OCI-LY7 (cell line): ENCODE measurements around the gene DNAAF8. TPM values are rescaled to one million over a fixed set of nuclear protein-coding genes. Genes with fewer than 3 reads are reported as not detected.

ENCODE experiments used
- BruUV-seq: library from RNA; stranded (reverse); fragments of 400-500 nt; replicated peaks from 2 replicates; lab custom pipeline; 2021; lab: Mats Ljungman, UMichigan
- CTCF ChIA-PET: fragments of 300-600 bp; sonication (Branson Sonifier 250); formaldehyde crosslinking; loops from one replicate; lab custom pipeline; 2022; ENCODE audit warnings: antibody characterized with exemption; ENCODE audit not compliant: unreplicated experiment; lab: Charles Lee
- POLR2A ChIA-PET: fragments of 300-600 bp; sonication (Branson Sonifier 250); formaldehyde crosslinking; loops from one replicate; lab custom pipeline; 2022; ENCODE audit warnings: antibody characterized with exemption; lab: Charles Lee
- DNase-seq: peaks from one replicate; pipeline ENCODE4 v3.0.0-alpha.2; 2015; ENCODE audit warnings: low spot score
- H2AFZ ChIP-seq: fragments of 200-600 bp; sonication (generic), shearing (Covaris generic); 2 replicates; pipeline ENCODE4 v1.6.1; 2014; ENCODE audit warnings: mild to moderate bottlenecking, antibody characterized with exemption, low read length, moderate library complexity
- H3K27ac ChIP-seq: fragments of 200-600 bp; sonication (generic); 2 replicates; pipeline ENCODE4 v1.5.1; 2014; ENCODE audit warnings: mixed run types, low read depth, mild to moderate bottlenecking, moderate library complexity, low read length, inconsistent platforms; ENCODE audit not compliant: poor library complexity, severe bottlenecking
- H3K36me3 ChIP-seq: fragments of 200-600 bp; sonication (generic); 2 replicates; pipeline ENCODE4 v1.6.1; 2014; ENCODE audit warnings: mild to moderate bottlenecking, antibody characterized with exemption, low read length, moderate library complexity, mixed read lengths; ENCODE audit not compliant: insufficient read depth
- H3K4me1 ChIP-seq: fragments of 200-600 bp; sonication (generic); 2 replicates; pipeline ENCODE4 v1.5.1; 2014; ENCODE audit warnings: mild to moderate bottlenecking, low read length; ENCODE audit not compliant: insufficient read depth, poor library complexity, severe bottlenecking
- H3K4me2 ChIP-seq: fragments of 200-600 bp; sonication (generic); 2 replicates; pipeline ENCODE4 v1.6.1; 2014; ENCODE audit warnings: mild to moderate bottlenecking, low read length
- H3K4me3 ChIP-seq: fragments of 200-600 bp; sonication (generic); 2 replicates; pipeline ENCODE4 v1.5.1; 2014; ENCODE audit warnings: mild to moderate bottlenecking, low read depth, low read length; ENCODE audit not compliant: poor library complexity, severe bottlenecking
- H3K79me2 ChIP-seq: fragments of 200-600 bp; sonication (generic); 2 replicates; pipeline ENCODE4 v1.6.1; 2016; ENCODE audit warnings: low read depth, mild to moderate bottlenecking, low read length, moderate library complexity, mixed read lengths; ENCODE audit not compliant: insufficient read depth
- H3K9me2 ChIP-seq: fragments of 200-600 bp; sonication (generic); 2 replicates; pipeline ENCODE4 v1.6.1; 2016; ENCODE audit warnings: mild to moderate bottlenecking, low read length, mixed read lengths; ENCODE audit not compliant: insufficient read depth
- H3K9me3 ChIP-seq: fragments of 200-600 bp; sonication (generic); 2 replicates; pipeline ENCODE4 v1.6.1; 2014; ENCODE audit warnings: mild to moderate bottlenecking, mixed run types, low read length, mixed read lengths
- H4K20me1 ChIP-seq: fragments of 200-600 bp; sonication (generic); 2 replicates; pipeline ENCODE4 v1.6.1; 2014; ENCODE audit warnings: mild to moderate bottlenecking, antibody characterized with exemption, low read length, moderate library complexity, mixed read lengths; ENCODE audit not compliant: insufficient read depth
- CTCF ChIP-seq: fragments of 200-600 bp; sonication (generic); conservative IDR thresholded peaks from 2 replicates; pipeline ENCODE4 v1.5.1; 2014; ENCODE audit warnings: mild to moderate bottlenecking, antibody characterized with exemption, low read length, moderate library complexity, mixed read lengths
- EZH2phosphoT487 ChIP-seq: fragments of 200-600 bp; sonication (generic); IDR thresholded peaks from 2 replicates; pipeline ENCODE4 v1.6.1; 2018; ENCODE audit warnings: low read depth, borderline replicate concordance, mild to moderate bottlenecking, mixed run types, antibody characterized with exemption, low read length, moderate library complexity, mixed read lengths
- intact Hi-C: fragments of 100-400 bp; cut with micrococcal nuclease; formaldehyde crosslinking; loops from one replicate; pipeline ENCODE4 v1.10.0; 2022; ENCODE audit not compliant: unreplicated experiment
- total RNA-seq, 2 experiments: library from RNA; depleted of rRNA in 1 of 2; stranded (reverse); fragments of >200 nt in 1 of 2; shearing (Covaris generic) in 1 of 2; gene quantifications; 2 replicates each; pipeline ENCODE4 v1.2.3, GENCODE V29; 2014 to 2022

Gene DNAAF8
- total RNA-seq, 2 experiments from 2014 or later, result 0.38 to 1.1 TPM

DNA sequence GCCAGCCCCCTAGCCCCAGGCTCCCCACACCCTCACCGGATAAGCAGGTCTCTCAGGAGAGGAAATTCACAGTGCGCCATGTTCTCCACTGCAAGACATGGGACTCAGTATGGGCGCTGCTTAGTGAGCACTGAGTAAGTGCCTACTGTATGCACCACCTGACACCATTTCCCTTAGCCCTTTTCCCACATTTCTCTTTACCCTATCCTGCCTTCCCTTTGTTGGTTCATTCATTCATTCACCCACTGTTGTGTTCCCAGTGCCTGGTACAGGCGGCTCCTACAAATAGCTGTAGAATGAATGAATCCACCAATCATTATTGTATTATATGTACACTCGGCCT, 43.7 kb downstream of the DNAAF8 start:
- Histone ChIP-seq H3K4me1 (no peaks in the 10 kb centered on the region), H2AFZ (no peak overlapping the region), H3K9me2 (no peaks in the 10 kb centered on the region), H3K4me3 (no peak overlapping the region), H4K20me1 (no peaks in the 10 kb centered on the region), H3K4me2 (no peak overlapping the region), H3K9me3 (no peaks in the 10 kb centered on the region), H3K27ac (no peak overlapping the region), H3K79me2 (no peaks in the 10 kb centered on the region), H3K36me3 (no peaks in the 10 kb centered on the region)
- ChIA-PET POLR2A (no interaction called here), CTCF (no interaction called here)
- no peak for DNase-seq
- intact Hi-C loops, result no loop called here
- BruUV-seq, result no TSS peak
- TF ChIP-seq EZH2phosphoT487 (no peak), CTCF (no peak)

- Histone ChIP-seq H3K27ac (no peak overlapping the region), H3K36me3 (no peaks in the 10 kb centered on the region), H3K4me3 (no peak overlapping the region), H3K79me2 (no peaks in the 10 kb centered on the region), H2AFZ (no peak overlapping the region), H3K9me2 (no peaks in the 10 kb centered on the region), H3K9me3 (no peaks in the 10 kb centered on the region), H3K4me1 (no peaks in the 10 kb centered on the region), H3K4me2 (no peak overlapping the region), H4K20me1 (no peaks in the 10 kb centered on the region)
- CTCF ChIA-PET, result no interaction called here
- intact Hi-C loops, result no loop called here
- BruUV-seq, result no TSS peak
- TF ChIP-seq EZH2phosphoT487, result no peak
- no peak for TF ChIP-seq CTCF
- POLR2A ChIA-PET, result interaction anchor here (0.6 kb wide), 1 partner anchor 8 kb away, joined by 3 read pairs; no protein-coding TSS in a partner anchor
- DNase-seq, result no peak
Observed at GRCh38 chr16:4780235-4780634, 45.9 kb downstream of the DNAAF8 start.

- DNase-seq, result no peak
- H3K4me1 ChIP-seq, result no peaks in the 10 kb centered on the region
- H3K9me2 ChIP-seq, result no peaks in the 10 kb centered on the region
- ChIA-PET CTCF (no interaction called here), POLR2A (no interaction called here)
- TF ChIP-seq CTCF (no peak), EZH2phosphoT487 (no peak)
- H3K4me2 ChIP-seq, result no peak overlapping the region
- intact Hi-C loops, result no loop called here
- H4K20me1 ChIP-seq, result no peaks in the 10 kb centered on the region
- no peaks in the 10 kb centered on the region for H3K36me3 ChIP-seq
- BruUV-seq, result no TSS peak
- H3K9me3 ChIP-seq, result no peaks in the 10 kb centered on the region
- H3K4me3 ChIP-seq, result no peak overlapping the region
- H3K27ac ChIP-seq, result no peak overlapping the region
- no peaks in the 10 kb centered on the region for H3K79me2 ChIP-seq
- no peak overlapping the region for H2AFZ ChIP-seq
Observed at GRCh38 chr16:4783251-4783950, 49.1 kb downstream of the DNAAF8 start.
